Prostate gland (tissue), 2 donors: ENCODE data around the gene NDUFS5. TPM values are rescaled to one million over a fixed set of nuclear protein-coding genes. Genes with fewer than 3 reads are reported as not detected.
"Not testable (repeated sequence)": the region's sequence is repeated elsewhere in the genome, so short reads cannot be mapped to it uniquely, and the experiment has no call there.

Experiments
- DNase-seq: peaks from one replicate; pipeline ENCODE4 v3.0.0-alpha.2; 2019; ENCODE audit warnings: low spot score
- H3K27ac ChIP-seq, 2 donors: fragments of 200-600 bp; sonication (generic); 2 replicates each; pipeline ENCODE4 v1.5.1; 2017 to 2019
- H3K27me3 ChIP-seq: fragments of 200-600 bp; sonication (generic); replicated peaks from 2 replicates; pipeline ENCODE4 v1.5.1; 2019; ENCODE audit not compliant: insufficient read depth
- H3K36me3 ChIP-seq, 2 donors: fragments of 200-600 bp; sonication (generic); 1 replicate in 1 of 2; 2 replicates in 1 of 2; pipeline versions ENCODE4 v1.5.1 to v1.8.1; 2017 to 2019
- H3K4me1 ChIP-seq: fragments of 200-600 bp; sonication (generic); replicated peaks from 2 replicates; pipeline ENCODE4 v1.5.1; 2019
- H3K4me3 ChIP-seq, 2 donors: fragments of 200-600 bp; sonication (generic); 2 replicates each; pipeline ENCODE4 v1.5.1; 2017 to 2019
- H3K9me3 ChIP-seq: fragments of 200-600 bp; sonication (generic); 2 replicates; pipeline ENCODE4 v1.5.1; 2017
- CTCF ChIP-seq, 4 experiments: fragments of 200-600 bp in 2 of 4; fragments of 450-650 bp in 2 of 4; sonication (generic) in 2 of 4; IDR thresholded peaks; 1 replicate in 3 of 4; 2 replicates in 1 of 4; pipeline ENCODE4 v1.5.1; 2016 to 2019; ENCODE audit warnings: antibody characterized with exemption in 4 of 4, mild to moderate bottlenecking in 2 of 4, moderate library complexity in 2 of 4
- POLR2A ChIP-seq: fragments of 450-650 bp; IDR thresholded peaks from one replicate; pipeline ENCODE4 v1.6.1; 2016; ENCODE audit warnings: antibody characterized with exemption, mild to moderate bottlenecking
- POLR2AphosphoS5 ChIP-seq: sonication (generic); formaldehyde crosslinking; IDR thresholded peaks from one replicate; pipeline ENCODE4 v1.6.1; 2017; ENCODE audit warnings: antibody characterized with exemption
- WGBS: methylation state at CpG from one replicate; pipeline ENCODE4 v1.1.5; 2018; 5-methylcytosine and 5-hydroxymethylcytosine counted together
- intact Hi-C: fragments of 100-400 bp; cut with DNase I; formaldehyde crosslinking; loops from one replicate; pipeline ENCODE4 v1.14.2; 2022
- total RNA-seq, 2 donors: library from RNA; depleted of rRNA; stranded (reverse); fragments of >200 nt; gene quantifications; one replicate each; pipeline ENCODE4 v1.1.0, GENCODE V29; 2016

Gene NDUFS5
- total RNA-seq, 2 donors from 2014 or later: 310 to 473 TPM

DNA sequence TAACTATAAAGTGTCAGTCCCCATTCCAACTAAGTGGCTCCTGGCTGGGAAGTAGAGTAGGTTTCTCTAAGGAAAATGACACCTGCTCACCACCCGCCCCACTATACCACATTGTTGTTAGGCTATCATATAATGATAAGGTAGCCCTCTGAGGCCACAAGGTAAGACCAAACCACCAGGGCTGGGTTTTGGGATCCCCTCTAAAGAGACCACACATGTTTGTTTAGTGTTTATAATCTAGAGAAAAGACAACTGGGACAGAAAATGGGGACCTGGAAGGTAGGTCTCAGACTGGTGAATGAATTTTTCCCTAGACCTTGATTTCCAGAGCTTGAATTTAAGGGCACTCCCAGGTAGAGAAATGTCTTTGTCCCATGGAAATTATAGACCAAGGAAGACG is 19.9 kb upstream of the NDUFS5 start:
- H3K27ac ChIP-seq: no peak overlapping the region
- H3K36me3 ChIP-seq: peaks cover 3 to 4% of the 10 kb centered on the region in 2 donors
- WGBS: 94% methylated on average over 2 of the region's 2 CpGs
- intact Hi-C loops: no loop called here
- no peak for TF ChIP-seq POLR2A
- no peak for TF ChIP-seq CTCF (IDR thresholded peaks at IDR 0.05)
- TF ChIP-seq POLR2AphosphoS5: no peak
- no peaks in the 10 kb centered on the region for H3K4me1 ChIP-seq
- H3K27me3 ChIP-seq: no peaks in the 10 kb centered on the region
- DNase-seq: no peak
- no peak overlapping the region for H3K4me3 ChIP-seq
- no peaks in the 10 kb centered on the region for H3K9me3 ChIP-seq

DNA sequence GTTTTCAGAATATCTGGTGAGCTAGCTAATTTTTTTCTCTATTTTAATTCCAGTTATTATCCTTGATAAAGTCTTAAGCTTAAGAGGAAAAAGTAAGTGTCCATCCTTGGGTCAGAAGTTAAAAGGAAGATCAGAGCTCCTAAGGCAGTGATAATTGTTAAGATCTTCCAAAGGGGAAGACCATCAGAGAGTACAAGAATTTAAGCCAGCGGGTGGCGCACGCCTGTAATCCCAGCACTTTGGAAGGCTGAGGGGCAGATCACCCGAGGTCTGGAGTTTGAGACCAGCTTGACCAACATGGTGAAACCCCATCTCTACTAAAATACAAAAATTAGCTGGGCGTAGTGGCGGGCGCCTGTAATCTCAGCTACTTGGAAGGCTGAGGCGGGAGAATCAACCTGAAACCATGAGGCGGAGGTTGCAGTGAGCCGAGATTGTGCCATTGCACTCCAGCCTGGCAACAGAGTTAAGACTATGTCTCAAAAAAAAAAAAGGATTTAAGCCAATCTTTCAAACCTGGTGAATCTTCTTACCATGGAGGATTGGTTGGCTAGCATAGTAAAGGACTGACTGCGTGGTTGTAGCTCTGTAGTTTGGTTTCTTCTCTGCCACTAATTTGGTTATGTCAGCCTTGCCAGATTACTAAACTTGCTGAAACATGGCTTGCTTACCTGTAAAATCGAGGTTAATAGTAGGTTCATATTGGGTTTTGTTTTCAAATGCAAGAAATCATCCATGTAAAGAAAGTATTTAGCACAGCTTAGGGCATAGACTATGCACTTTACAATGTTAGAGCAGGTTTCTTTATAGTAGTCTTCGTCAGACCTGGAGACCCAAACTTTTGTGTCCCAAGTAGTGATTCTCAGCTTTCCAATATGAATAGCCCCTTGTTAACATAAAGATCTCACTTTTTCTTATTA is 19.2 kb upstream of the NDUFS5 start:
- H3K27ac ChIP-seq: no peak overlapping the region
- H3K4me3 ChIP-seq: no peak overlapping the region
- no peaks in the 10 kb centered on the region for H3K9me3 ChIP-seq
- peaks cover 0 to 4% of the 10 kb centered on the region in 2 donors for H3K36me3 ChIP-seq
- WGBS: 94% methylated on average over 13 of the region's 13 CpGs
- no peaks in the 10 kb centered on the region for H3K27me3 ChIP-seq
- DNase-seq: no peak
- H3K4me1 ChIP-seq: no peaks in the 10 kb centered on the region
- TF ChIP-seq POLR2AphosphoS5 (no peak), POLR2A (no peak), CTCF (IDR thresholded peaks at IDR 0.05) (no peak)
- intact Hi-C loops: no loop called here

DNA sequence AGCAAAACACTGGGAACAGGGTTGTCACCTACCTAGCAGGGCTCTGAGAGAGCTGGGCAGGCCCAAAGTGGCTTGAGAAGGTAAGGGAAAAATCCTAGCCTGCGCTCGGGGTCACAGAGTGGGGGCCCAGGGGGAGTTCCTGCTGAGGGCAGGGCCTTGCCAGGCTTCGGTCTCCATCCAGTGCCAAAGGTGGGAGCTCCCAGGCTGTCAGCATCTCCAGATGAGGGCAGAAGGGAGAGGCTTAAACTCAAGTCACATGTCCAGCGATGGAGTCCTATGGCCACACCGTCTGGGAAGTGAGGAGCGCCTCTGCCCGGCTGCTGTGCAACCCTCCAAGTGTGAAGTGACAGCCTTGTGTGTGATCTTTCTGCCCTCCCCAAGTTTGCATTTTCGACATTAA is 11.2 kb upstream of the NDUFS5 start:
- H3K27ac ChIP-seq, H3K9me3 ChIP-seq, H3K4me3 ChIP-seq, DNase-seq, H3K36me3 ChIP-seq, intact Hi-C loops, H3K4me1 ChIP-seq, H3K27me3 ChIP-seq: not testable (repeated sequence)
- 83% methylated on average over 8 of the region's 8 CpGs for WGBS

DNA sequence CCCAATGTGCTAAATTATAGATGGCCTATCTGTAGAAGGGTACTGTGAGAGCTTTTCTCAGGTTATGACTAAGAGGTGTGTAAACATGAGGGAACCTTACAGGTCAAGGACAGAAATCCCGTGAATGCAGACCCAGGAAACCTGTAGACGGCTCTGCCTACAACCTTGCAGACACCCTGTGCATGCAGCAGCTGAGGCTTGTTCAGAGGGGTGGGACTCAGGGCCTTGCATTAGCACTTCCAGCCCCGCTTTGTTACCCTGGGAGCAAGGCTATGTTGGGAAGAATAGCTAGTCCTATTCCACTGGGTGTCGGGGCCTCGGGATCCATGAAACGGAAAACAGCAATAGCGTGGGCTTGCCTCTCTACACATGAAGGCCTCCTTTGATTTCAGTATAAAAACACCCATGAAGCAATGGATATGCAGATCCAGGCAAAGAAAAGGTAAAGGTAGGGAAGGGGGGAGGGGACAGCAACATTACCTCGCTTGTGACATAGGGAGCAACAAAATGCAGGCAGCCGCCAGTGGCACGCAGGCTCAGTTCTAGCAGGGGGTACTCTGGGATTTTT is 9.5 kb upstream of the NDUFS5 start:
- H3K27me3 ChIP-seq: no peaks in the 10 kb centered on the region
- TF ChIP-seq CTCF (IDR thresholded peaks at IDR 0.05) (no peak), POLR2AphosphoS5 (no peak), POLR2A (no peak)
- DNase-seq: no peak
- WGBS: 59% methylated on average over 10 of the region's 10 CpGs
- no peak overlapping the region for H3K4me3 ChIP-seq
- H3K27ac ChIP-seq: no peak overlapping the region
- intact Hi-C loops: no loop called here
- H3K4me1 ChIP-seq: no peaks in the 10 kb centered on the region
- H3K36me3 ChIP-seq: no peaks in the 10 kb centered on the region
- no peaks in the 10 kb centered on the region for H3K9me3 ChIP-seq

GRCh38 chr1:39017266-39017665 is 8.9 kb upstream of the NDUFS5 start:
- Histone ChIP-seq H3K4me1 (no peaks in the 10 kb centered on the region), H3K4me3 (no peak overlapping the region), H3K27ac (no peak overlapping the region), H3K27me3 (no peaks in the 10 kb centered on the region), H3K9me3 (no peaks in the 10 kb centered on the region), H3K36me3 (no peaks in the 10 kb centered on the region)
- intact Hi-C loops: no loop called here
- DNase-seq: no peak
- 39% methylated on average over 5 of the region's 5 CpGs for WGBS
- TF ChIP-seq CTCF (IDR thresholded peaks at IDR 0.05) (no peak), POLR2AphosphoS5 (no peak)

GRCh38 chr1:39020494-39020893 is 5.7 kb upstream of the NDUFS5 start:
- intact Hi-C loops, H3K27ac ChIP-seq, H3K4me1 ChIP-seq, H3K4me3 ChIP-seq, H3K27me3 ChIP-seq, H3K9me3 ChIP-seq, DNase-seq, H3K36me3 ChIP-seq: not testable (repeated sequence)
- 100% methylated on average over 1 of the region's 1 CpG for WGBS
